ENCODE results near the gene SRGAP3. TPM values are rescaled to one million over a fixed set of nuclear protein-coding genes. Genes with fewer than 3 reads are reported as not detected.

The SRGAP3 gene
- total and polyA plus RNA-seq, 2 donors: 3.9 to 4.4 TPM

DNA sequence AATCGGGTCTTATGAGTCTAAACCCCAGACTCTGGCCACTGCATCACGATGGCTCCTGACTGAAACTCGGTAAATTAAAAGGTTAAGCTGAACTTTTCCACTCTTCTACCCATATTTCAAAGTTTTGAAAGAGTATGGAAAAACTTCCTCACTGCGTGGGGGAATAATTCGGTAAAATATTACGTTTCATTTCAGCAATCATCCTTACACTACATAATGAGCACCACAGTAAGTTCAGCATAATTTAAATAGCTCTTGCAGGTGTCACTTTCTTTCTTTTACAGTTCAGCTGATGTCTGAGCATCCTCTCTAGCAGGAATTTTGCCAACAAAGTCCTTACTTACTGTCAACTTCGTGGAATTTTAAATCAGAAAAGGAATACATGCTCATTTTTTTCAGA is 17.5 kb downstream of the SRGAP3 start:
- WGBS: 89% methylated on average over 7 of the region's 7 CpGs
- H3K36me3 ChIP-seq (ENCODE audit: control insufficient read depth in 2 of 2, insufficient read depth in 2 of 2, low read length in 1 of 2): no peaks in the 10 kb centered on the region
- no peak for DNase-seq (ENCODE audit: low read depth in 6 of 9, low spot score in 9 of 9)

GRCh38 chr3:9231471-9231870 is 18.0 kb downstream of the SRGAP3 start:
- no peaks in the 10 kb centered on the region for H3K36me3 ChIP-seq (ENCODE audit: control insufficient read depth in 2 of 2, insufficient read depth in 2 of 2, low read length in 1 of 2)
- no peaks in the 10 kb centered on the region for H3K9me3 ChIP-seq (ENCODE audit: control insufficient read depth in 2 of 2, insufficient read depth in 1 of 2, low read length in 1 of 2)
- H3K4me3 ChIP-seq (ENCODE audit: low read length in 2 of 2): no peak overlapping the region
- DNase-seq (ENCODE audit: low read depth in 6 of 9, low spot score in 9 of 9): no peak
- WGBS: 96% methylated on average over 4 of the region's 4 CpGs
- H3K27me3 ChIP-seq (ENCODE audit: control insufficient read depth in 2 of 2, insufficient read depth in 1 of 2, low read length in 1 of 2): no peaks in the 10 kb centered on the region
- H3K4me1 ChIP-seq (ENCODE audit: control insufficient read depth in 2 of 2, insufficient read depth in 2 of 2, low read length in 2 of 2): no peaks in the 10 kb centered on the region
- no peak overlapping the region for H3K27ac ChIP-seq (ENCODE audit: low read depth in 1 of 2, low read length in 1 of 2)

More for the DNA sequence above, 17.5 kb downstream of the SRGAP3 start:
- Histone ChIP-seq H3K27ac (ENCODE audit: low read depth in 1 of 2, low read length in 1 of 2) (no peak overlapping the region), H3K9me3 (ENCODE audit: control insufficient read depth in 2 of 2, insufficient read depth in 1 of 2, low read length in 1 of 2) (no peaks in the 10 kb centered on the region), H3K4me3 (ENCODE audit: low read length in 2 of 2) (no peak overlapping the region), H3K4me1 (ENCODE audit: control insufficient read depth in 2 of 2, insufficient read depth in 2 of 2, low read length in 2 of 2) (no peaks in the 10 kb centered on the region), H3K27me3 (ENCODE audit: control insufficient read depth in 2 of 2, insufficient read depth in 1 of 2, low read length in 1 of 2) (no peaks in the 10 kb centered on the region)

DNA sequence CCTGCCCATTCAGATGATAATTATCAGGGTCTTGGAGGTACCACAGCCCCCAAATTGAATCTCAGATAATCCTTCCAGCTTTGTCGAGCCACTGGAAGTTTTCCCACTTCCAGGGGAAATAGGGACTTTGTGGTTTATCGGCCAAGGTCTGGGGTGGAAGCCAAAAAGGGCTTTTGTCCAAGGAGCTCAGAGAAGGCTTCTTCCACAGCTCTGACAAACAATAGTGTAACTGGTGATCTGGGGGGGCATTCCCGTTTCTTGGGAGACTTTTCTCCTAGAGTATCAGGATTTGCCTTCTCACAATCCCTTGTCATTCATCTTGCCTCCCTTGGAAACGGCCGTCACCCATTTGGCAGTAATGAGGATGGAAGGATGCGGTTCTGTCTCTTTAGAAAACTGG is 18.4 kb downstream of the SRGAP3 start:
- H3K4me3 ChIP-seq (ENCODE audit: low read length in 2 of 2): no peak overlapping the region
- WGBS: 90% methylated on average over 6 of the region's 6 CpGs
- no peaks in the 10 kb centered on the region for H3K27me3 ChIP-seq (ENCODE audit: control insufficient read depth in 2 of 2, insufficient read depth in 1 of 2, low read length in 1 of 2)
- DNase-seq (ENCODE audit: low read depth in 6 of 9, low spot score in 9 of 9): no peak
- no peaks in the 10 kb centered on the region for H3K4me1 ChIP-seq (ENCODE audit: control insufficient read depth in 2 of 2, insufficient read depth in 2 of 2, low read length in 2 of 2)
- H3K36me3 ChIP-seq (ENCODE audit: control insufficient read depth in 2 of 2, insufficient read depth in 2 of 2, low read length in 1 of 2): no peaks in the 10 kb centered on the region
- no peaks in the 10 kb centered on the region for H3K9me3 ChIP-seq (ENCODE audit: control insufficient read depth in 2 of 2, insufficient read depth in 1 of 2, low read length in 1 of 2)
- no peak overlapping the region for H3K27ac ChIP-seq (ENCODE audit: low read depth in 1 of 2, low read length in 1 of 2)

GRCh38 chr3:9230596-9230995 is 18.9 kb downstream of the SRGAP3 start:
- no peak overlapping the region for H3K27ac ChIP-seq (ENCODE audit: low read depth in 1 of 2, low read length in 1 of 2)
- 94% methylated on average over 8 of the region's 8 CpGs for WGBS
- H3K4me3 ChIP-seq (ENCODE audit: low read length in 2 of 2): no peak overlapping the region
- no peaks in the 10 kb centered on the region for H3K9me3 ChIP-seq (ENCODE audit: control insufficient read depth in 2 of 2, insufficient read depth in 1 of 2, low read length in 1 of 2)
- H3K4me1 ChIP-seq (ENCODE audit: control insufficient read depth in 2 of 2, insufficient read depth in 2 of 2, low read length in 2 of 2): no peaks in the 10 kb centered on the region
- H3K36me3 ChIP-seq (ENCODE audit: control insufficient read depth in 2 of 2, insufficient read depth in 2 of 2, low read length in 1 of 2): no peaks in the 10 kb centered on the region
- H3K27me3 ChIP-seq (ENCODE audit: control insufficient read depth in 2 of 2, insufficient read depth in 1 of 2, low read length in 1 of 2): no peaks in the 10 kb centered on the region
- DNase-seq (ENCODE audit: low read depth in 6 of 9, low spot score in 9 of 9): no peak

DNA sequence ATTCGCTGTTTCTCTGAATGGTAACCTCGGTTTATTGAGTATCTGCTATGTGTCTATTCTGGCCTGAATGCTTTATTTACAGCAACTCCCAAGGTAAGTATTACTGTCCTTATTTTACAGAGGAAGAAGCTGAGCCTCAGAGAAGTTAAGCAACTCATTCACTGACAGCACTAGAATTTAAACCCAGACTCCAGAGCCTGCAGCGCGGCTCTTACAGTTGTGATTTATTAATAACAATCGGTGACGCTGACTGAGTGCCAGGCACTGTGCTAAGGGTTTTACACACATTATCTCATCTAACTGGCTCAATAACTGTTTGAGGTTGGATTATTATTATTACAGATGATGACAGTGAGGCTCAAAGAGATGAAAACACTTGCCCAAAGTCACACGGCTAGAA is 19.6 kb downstream of the SRGAP3 start:
- WGBS: 95% methylated on average over 7 of the region's 7 CpGs
- DNase-seq (ENCODE audit: low read depth in 6 of 9, low spot score in 9 of 9): no peak
- H3K36me3 ChIP-seq (ENCODE audit: control insufficient read depth in 2 of 2, insufficient read depth in 2 of 2, low read length in 1 of 2): no peaks in the 10 kb centered on the region
- no peak overlapping the region for H3K27ac ChIP-seq (ENCODE audit: low read depth in 1 of 2, low read length in 1 of 2)
- no peaks in the 10 kb centered on the region for H3K27me3 ChIP-seq (ENCODE audit: control insufficient read depth in 2 of 2, insufficient read depth in 1 of 2, low read length in 1 of 2)
- no peak overlapping the region for H3K4me3 ChIP-seq (ENCODE audit: low read length in 2 of 2)
- H3K4me1 ChIP-seq (ENCODE audit: control insufficient read depth in 2 of 2, insufficient read depth in 2 of 2, low read length in 2 of 2): no peaks in the 10 kb centered on the region
- H3K9me3 ChIP-seq (ENCODE audit: control insufficient read depth in 2 of 2, insufficient read depth in 1 of 2, low read length in 1 of 2): no peaks in the 10 kb centered on the region

- no peak overlapping the region for H3K27ac ChIP-seq (ENCODE audit: low read depth in 1 of 2, low read length in 1 of 2)
- WGBS: 92% methylated on average over 7 of the region's 7 CpGs
- no peaks in the 10 kb centered on the region for H3K36me3 ChIP-seq (ENCODE audit: control insufficient read depth in 2 of 2, insufficient read depth in 2 of 2, low read length in 1 of 2)
- H3K4me3 ChIP-seq (ENCODE audit: low read length in 2 of 2): no peak overlapping the region
- H3K4me1 ChIP-seq (ENCODE audit: control insufficient read depth in 2 of 2, insufficient read depth in 2 of 2, low read length in 2 of 2): peaks cover 0 to 3% of the 10 kb centered on the region in 2 donors
- H3K27me3 ChIP-seq (ENCODE audit: control insufficient read depth in 2 of 2, insufficient read depth in 1 of 2, low read length in 1 of 2): no peaks in the 10 kb centered on the region
- no peak for DNase-seq (ENCODE audit: low read depth in 6 of 9, low spot score in 9 of 9)
- no peaks in the 10 kb centered on the region for H3K9me3 ChIP-seq (ENCODE audit: control insufficient read depth in 2 of 2, insufficient read depth in 1 of 2, low read length in 1 of 2)
These were observed 20.1 kb downstream of the SRGAP3 start for GRCh38 chr3:9229325-9229724.

DNA sequence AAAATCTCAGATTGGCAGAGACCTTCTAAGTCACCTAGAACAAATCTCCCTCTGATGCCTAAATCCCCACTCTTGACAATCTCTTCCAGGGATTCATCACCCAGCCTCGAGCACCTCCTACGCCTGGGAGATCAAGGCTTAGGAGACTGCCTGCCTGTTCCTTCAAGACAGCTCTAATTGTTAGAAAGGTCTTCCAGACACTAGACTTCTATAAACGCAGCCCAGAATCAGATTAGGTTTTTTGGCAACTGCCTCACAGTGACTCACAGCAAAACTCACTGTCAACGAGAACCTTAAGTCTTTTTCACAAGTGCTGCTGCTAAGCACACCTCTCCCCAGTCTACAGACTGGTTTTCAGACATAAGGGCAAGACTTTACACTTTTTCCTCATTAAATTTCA is 23.1 kb downstream of the SRGAP3 start:
- WGBS: 91% methylated on average over 4 of the region's 4 CpGs
- Histone ChIP-seq H3K36me3 (ENCODE audit: control insufficient read depth in 2 of 2, insufficient read depth in 2 of 2, low read length in 1 of 2) (no peaks in the 10 kb centered on the region), H3K27me3 (ENCODE audit: control insufficient read depth in 2 of 2, insufficient read depth in 1 of 2, low read length in 1 of 2) (no peaks in the 10 kb centered on the region), H3K9me3 (ENCODE audit: control insufficient read depth in 2 of 2, insufficient read depth in 1 of 2, low read length in 1 of 2) (no peaks in the 10 kb centered on the region), H3K4me3 (ENCODE audit: low read length in 2 of 2) (no peak overlapping the region), H3K4me1 (ENCODE audit: control insufficient read depth in 2 of 2, insufficient read depth in 2 of 2, low read length in 2 of 2) (peaks cover 0 to 3% of the 10 kb centered on the region in 2 donors), H3K27ac (ENCODE audit: low read depth in 1 of 2, low read length in 1 of 2) (no peak overlapping the region)
- DNase-seq (ENCODE audit: low read depth in 6 of 9, low spot score in 9 of 9): no peak

- H3K9me3 ChIP-seq (ENCODE audit: control insufficient read depth in 2 of 2, insufficient read depth in 1 of 2, low read length in 1 of 2): no peaks in the 10 kb centered on the region
- DNase-seq (ENCODE audit: low read depth in 6 of 9, low spot score in 9 of 9): no peak
- H3K27me3 ChIP-seq (ENCODE audit: control insufficient read depth in 2 of 2, insufficient read depth in 1 of 2, low read length in 1 of 2): no peaks in the 10 kb centered on the region
- H3K4me3 ChIP-seq (ENCODE audit: low read length in 2 of 2): no peak overlapping the region
- WGBS: 92% methylated on average over 1 of the region's 1 CpG
- peaks cover 0 to 3% of the 10 kb centered on the region in 2 donors for H3K4me1 ChIP-seq (ENCODE audit: control insufficient read depth in 2 of 2, insufficient read depth in 2 of 2, low read length in 2 of 2)
- no peak overlapping the region for H3K27ac ChIP-seq (ENCODE audit: low read depth in 1 of 2, low read length in 1 of 2)
- H3K36me3 ChIP-seq (ENCODE audit: control insufficient read depth in 2 of 2, insufficient read depth in 2 of 2, low read length in 1 of 2): no peaks in the 10 kb centered on the region
These were observed 24.2 kb downstream of the SRGAP3 start for GRCh38 chr3:9225268-9225667.

DNA sequence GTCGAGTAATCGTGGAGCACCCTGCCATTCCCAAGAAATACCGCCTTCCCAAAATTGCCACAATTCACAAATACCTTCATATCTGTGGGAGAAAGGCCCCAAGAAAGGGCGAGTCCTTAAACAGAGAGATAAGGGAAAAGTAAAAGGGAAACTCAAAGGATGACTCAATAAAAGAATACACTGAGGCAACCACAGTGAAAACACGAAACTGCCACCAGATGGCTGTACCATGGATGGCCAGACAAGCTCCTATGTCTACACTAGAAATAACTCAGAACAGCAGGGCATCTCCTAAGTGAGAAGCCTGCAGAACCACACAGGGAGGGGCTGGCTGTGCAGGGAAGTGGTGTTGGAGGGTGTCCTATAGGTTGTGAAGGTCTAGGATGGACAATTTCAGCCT is 25.0 kb downstream of the SRGAP3 start:
- 91% methylated on average over 5 of the region's 5 CpGs for WGBS
- no peak for DNase-seq (ENCODE audit: low read depth in 6 of 9, low spot score in 9 of 9)
- no peaks in the 10 kb centered on the region for H3K36me3 ChIP-seq (ENCODE audit: control insufficient read depth in 2 of 2, insufficient read depth in 2 of 2, low read length in 1 of 2)
- H3K4me1 ChIP-seq (ENCODE audit: control insufficient read depth in 2 of 2, insufficient read depth in 2 of 2, low read length in 2 of 2): peaks cover 0 to 3% of the 10 kb centered on the region in 2 donors
- H3K4me3 ChIP-seq (ENCODE audit: low read length in 2 of 2): no peak overlapping the region
- H3K27me3 ChIP-seq (ENCODE audit: control insufficient read depth in 2 of 2, insufficient read depth in 1 of 2, low read length in 1 of 2): no peaks in the 10 kb centered on the region
- no peak overlapping the region for H3K27ac ChIP-seq (ENCODE audit: low read depth in 1 of 2, low read length in 1 of 2)
- H3K9me3 ChIP-seq (ENCODE audit: control insufficient read depth in 2 of 2, insufficient read depth in 1 of 2, low read length in 1 of 2): no peaks in the 10 kb centered on the region

GRCh38 chr3:9223672-9224071 is 25.8 kb downstream of the SRGAP3 start:
- no peaks in the 10 kb centered on the region for H3K36me3 ChIP-seq (ENCODE audit: control insufficient read depth in 2 of 2, insufficient read depth in 2 of 2, low read length in 1 of 2)
- H3K27ac ChIP-seq (ENCODE audit: low read depth in 1 of 2, low read length in 1 of 2): no peak overlapping the region
- DNase-seq (ENCODE audit: low read depth in 6 of 9, low spot score in 9 of 9): no peak
- H3K9me3 ChIP-seq (ENCODE audit: control insufficient read depth in 2 of 2, insufficient read depth in 1 of 2, low read length in 1 of 2): no peaks in the 10 kb centered on the region
- WGBS: 94% methylated on average over 6 of the region's 6 CpGs
- H3K27me3 ChIP-seq (ENCODE audit: control insufficient read depth in 2 of 2, insufficient read depth in 1 of 2, low read length in 1 of 2): no peaks in the 10 kb centered on the region
- H3K4me1 ChIP-seq (ENCODE audit: control insufficient read depth in 2 of 2, insufficient read depth in 2 of 2, low read length in 2 of 2): peaks cover 0 to 3% of the 10 kb centered on the region in 2 donors
- no peak overlapping the region for H3K4me3 ChIP-seq (ENCODE audit: low read length in 2 of 2)

Data from thymus (tissue), 11 donors.